Esophagus squamous epithelium (tissue), 4 donors: ENCODE results near the gene FAM169A.

Experiments
- CTCF ChIP-seq, 6 experiments: fragments of 450-650 bp in 4 of 6; fragments of 200-600 bp in 2 of 6; sonication (generic) in 2 of 6; IDR thresholded peaks; one replicate each; pipeline ENCODE4 v1.5.1; 2016 to 2019; ENCODE audit warnings: antibody characterized with exemption in 6 of 6, mild to moderate bottlenecking in 4 of 6, moderate library complexity in 4 of 6
- POLR2A ChIP-seq, 4 donors: fragments of 450-650 bp; IDR thresholded peaks; one replicate each; pipeline ENCODE4 v1.6.1; 2017; ENCODE audit warnings: antibody characterized with exemption in 4 of 4, mild to moderate bottlenecking in 4 of 4, moderate library complexity in 3 of 4

GRCh38 chr5:74895906-74896305 is 29.7 kb upstream of the FAM169A start:
- no peak for TF ChIP-seq CTCF (IDR thresholded peaks at IDR 0.05)
- no peak for TF ChIP-seq POLR2A (IDR thresholded peaks at IDR 0.05)
